ENCODE data around the gene BMP8A. TPM values are rescaled to one million over a fixed set of nuclear protein-coding genes. Genes with fewer than 3 reads are reported as not detected.

Gene BMP8A
- polyA plus RNA-seq, 1 experiment = 0.05 TPM

DNA sequence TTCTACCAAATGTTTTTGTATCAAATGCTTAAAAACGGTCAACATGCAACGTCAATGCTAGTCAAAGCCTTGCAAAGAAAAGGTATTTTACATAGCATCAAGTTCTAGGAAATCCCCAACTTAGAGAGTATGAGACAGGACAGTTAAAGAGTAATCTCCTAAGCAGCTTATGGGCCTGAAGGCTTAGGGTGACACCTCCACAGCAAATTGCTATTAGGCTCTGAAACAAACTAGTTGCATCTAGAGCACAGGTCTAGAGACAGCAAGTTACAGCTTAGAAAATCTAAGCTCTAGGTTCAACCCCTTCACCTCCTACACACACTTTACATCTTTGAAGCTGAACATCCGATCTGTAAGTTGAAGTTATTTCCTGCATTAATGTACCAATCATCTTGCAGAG lies 71.5 kb downstream of the BMP8A start:
- Histone ChIP-seq H3K4me3 (ENCODE audit: low read depth, low read length) (no peak overlapping the region), H3K27me3 (ENCODE audit: control insufficient read depth, insufficient read depth, low read length) (no peaks in the 10 kb centered on the region), H3K36me3 (ENCODE audit: control insufficient read depth, insufficient read depth, low read length) (peaks cover 37% of the 10 kb centered on the region)
- CTCF ChIA-PET = interaction anchor here (1.1 to 1.3 kb wide), 2 partner anchors 14 to 43 kb away, joined by 3 read pairs; no protein-coding TSS in a partner anchor
- TF ChIP-seq, protein P1, sequence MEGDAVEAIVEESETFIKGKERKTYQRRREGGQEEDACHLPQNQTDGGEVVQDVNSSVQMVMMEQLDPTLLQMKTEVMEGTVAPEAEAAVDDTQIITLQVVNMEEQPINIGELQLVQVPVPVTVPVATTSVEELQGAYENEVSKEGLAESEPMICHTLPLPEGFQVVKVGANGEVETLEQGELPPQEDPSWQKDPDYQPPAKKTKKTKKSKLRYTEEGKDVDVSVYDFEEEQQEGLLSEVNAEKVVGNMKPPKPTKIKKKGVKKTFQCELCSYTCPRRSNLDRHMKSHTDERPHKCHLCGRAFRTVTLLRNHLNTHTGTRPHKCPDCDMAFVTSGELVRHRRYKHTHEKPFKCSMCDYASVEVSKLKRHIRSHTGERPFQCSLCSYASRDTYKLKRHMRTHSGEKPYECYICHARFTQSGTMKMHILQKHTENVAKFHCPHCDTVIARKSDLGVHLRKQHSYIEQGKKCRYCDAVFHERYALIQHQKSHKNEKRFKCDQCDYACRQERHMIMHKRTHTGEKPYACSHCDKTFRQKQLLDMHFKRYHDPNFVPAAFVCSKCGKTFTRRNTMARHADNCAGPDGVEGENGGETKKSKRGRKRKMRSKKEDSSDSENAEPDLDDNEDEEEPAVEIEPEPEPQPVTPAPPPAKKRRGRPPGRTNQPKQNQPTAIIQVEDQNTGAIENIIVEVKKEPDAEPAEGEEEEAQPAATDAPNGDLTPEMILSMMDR (IDR thresholded peaks at IDR 0.05; ENCODE audit: insufficient read depth, low read depth, low read length) = no peak
- DNase-seq (ENCODE audit: low read depth) = no peak
- POLR2A ChIA-PET = no interaction called here

DNA sequence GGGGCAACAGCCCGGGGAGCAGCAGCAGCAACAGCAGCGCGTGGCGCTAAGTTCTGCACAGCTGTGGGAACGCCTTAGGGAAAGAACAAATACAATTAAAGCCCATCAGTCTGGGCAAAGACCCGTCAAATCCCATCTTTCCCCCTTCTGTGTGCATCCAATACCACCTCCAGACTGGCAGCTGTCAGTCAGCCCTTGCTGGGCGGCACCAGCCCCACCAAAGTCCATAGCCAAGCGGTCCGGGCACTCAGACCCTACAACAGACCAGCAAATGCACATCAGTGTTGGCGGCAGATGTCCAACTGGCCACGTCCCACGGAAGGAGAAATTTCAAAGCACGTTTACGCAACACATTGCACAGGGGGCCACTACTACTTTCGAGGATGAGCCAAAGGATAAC lies 72.2 kb downstream of the BMP8A start:
- POLR2A ChIA-PET = no interaction called here
- peaks cover 39% of the 10 kb centered on the region for H3K36me3 ChIP-seq (ENCODE audit: control insufficient read depth, insufficient read depth, low read length)
- DNase-seq (ENCODE audit: low read depth) = no peak

DNA sequence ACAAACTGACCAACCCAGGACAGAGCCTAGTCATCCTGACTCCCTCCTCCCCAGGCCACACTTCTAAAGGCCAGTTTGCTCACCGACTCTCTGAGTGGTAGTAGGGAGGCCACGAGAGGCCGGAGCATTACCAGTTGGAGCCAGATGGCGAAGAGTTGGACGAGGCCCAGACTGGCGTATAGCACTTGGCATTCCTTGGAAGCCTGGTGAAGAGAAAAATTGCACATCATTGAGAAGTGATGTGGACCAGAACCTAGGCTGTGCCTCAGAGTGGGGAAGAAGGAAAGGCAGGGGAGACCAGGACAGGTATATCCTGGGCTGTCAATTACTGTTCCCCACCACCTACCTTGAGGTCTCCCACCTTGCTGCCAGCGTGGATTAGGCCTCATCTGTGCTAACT lies 72.9 kb downstream of the BMP8A start:
- DNase-seq (ENCODE audit: low read depth) = no peak
- ChIA-PET POLR2A (no interaction called here), CTCF (interaction anchor here (1.0 to 1.3 kb wide), 2 partner anchors 13 to 36 kb away, joined by 3 read pairs; no protein-coding TSS in a partner anchor)
- TF ChIP-seq, protein P1 (IDR thresholded peaks at IDR 0.05; ENCODE audit: insufficient read depth, low read depth, low read length) = no peak
- no peak overlapping the region for H3K4me3 ChIP-seq (ENCODE audit: low read depth, low read length)
- H3K27me3 ChIP-seq (ENCODE audit: control insufficient read depth, insufficient read depth, low read length) = no peaks in the 10 kb centered on the region
- H3K36me3 ChIP-seq (ENCODE audit: control insufficient read depth, insufficient read depth, low read length) = peaks cover 43% of the 10 kb centered on the region

More for the DNA sequence above, 72.2 kb downstream of the BMP8A start:
- TF ChIP-seq, protein P1 (IDR thresholded peaks at IDR 0.05; ENCODE audit: insufficient read depth, low read depth, low read length) = no peak
- CTCF ChIA-PET = interaction anchor here (1.0 to 1.3 kb wide), 3 partner anchors 13 to 43 kb away, joined by 3 read pairs; no protein-coding TSS in a partner anchor
- Histone ChIP-seq H3K27me3 (ENCODE audit: control insufficient read depth, insufficient read depth, low read length) (no peaks in the 10 kb centered on the region), H3K4me3 (ENCODE audit: low read depth, low read length) (no peak overlapping the region)

DNA sequence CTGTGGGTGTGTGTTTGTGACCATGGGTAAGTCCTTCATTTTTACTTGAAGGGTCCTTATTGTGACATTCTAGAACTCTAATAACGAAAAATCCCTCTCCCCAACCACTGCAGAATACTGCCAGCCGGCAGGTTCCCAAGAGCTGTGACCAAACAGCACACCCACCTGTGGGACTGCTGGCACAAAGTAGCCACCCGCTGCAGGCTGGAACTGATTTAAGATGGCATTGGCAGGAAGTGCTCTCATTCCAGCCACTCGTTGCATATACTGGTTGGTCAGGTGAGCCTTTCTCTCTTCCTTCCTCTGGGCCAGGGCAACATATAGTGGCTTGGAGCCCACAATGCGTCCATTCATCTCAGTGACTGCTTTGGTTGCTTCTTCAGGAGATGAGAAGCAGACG lies 73.5 kb downstream of the BMP8A start:
- CTCF ChIA-PET = no interaction called here
- peaks cover 47% of the 10 kb centered on the region for H3K36me3 ChIP-seq (ENCODE audit: control insufficient read depth, insufficient read depth, low read length)

DNA sequence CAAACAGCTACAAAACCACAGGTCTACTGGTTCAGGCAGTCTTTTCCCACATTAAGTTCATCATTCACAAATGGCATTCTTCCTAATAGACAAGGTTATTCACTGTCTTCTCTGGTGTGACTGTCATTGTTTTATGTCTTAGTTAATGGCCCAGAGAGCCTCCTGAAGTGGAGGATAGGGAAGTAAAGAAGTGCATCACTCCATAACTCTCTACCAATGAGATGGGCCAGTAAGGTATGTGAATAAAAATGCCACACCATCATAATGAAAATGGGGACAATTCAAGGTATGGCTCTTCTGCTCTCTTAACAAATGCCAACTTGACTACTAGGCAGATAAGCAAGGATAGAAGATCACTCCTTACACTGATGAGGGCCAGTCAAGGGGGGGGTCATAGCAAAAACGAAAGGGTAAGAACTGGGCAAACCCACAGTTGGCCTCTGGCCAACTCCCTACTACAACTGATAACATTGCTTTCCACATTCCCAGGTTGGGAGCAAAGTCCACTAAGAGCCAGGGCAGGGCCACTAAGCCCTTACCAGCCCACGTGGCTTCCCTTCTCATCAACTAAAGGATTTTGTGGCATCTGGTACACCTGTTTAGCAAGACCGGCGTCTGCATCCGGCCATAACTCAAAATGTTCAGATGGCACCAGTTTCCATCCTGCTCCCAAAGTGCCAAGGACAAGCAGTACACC lies 75.2 kb downstream of the BMP8A start:
- CTCF ChIA-PET = no interaction called here
- DNase-seq (ENCODE audit: low read depth) = no peak

More for the DNA sequence above, 73.5 kb downstream of the BMP8A start:
- no peak for DNase-seq (ENCODE audit: low read depth)
- POLR2A ChIA-PET = no interaction called here
- TF ChIP-seq, protein P1 (IDR thresholded peaks at IDR 0.05; ENCODE audit: insufficient read depth, low read depth, low read length) = no peak
- Histone ChIP-seq H3K27me3 (ENCODE audit: control insufficient read depth, insufficient read depth, low read length) (no peaks in the 10 kb centered on the region), H3K4me3 (ENCODE audit: low read depth, low read length) (no peak overlapping the region)

More for the DNA sequence above, 75.2 kb downstream of the BMP8A start:
- Histone ChIP-seq H3K27me3 (ENCODE audit: control insufficient read depth, insufficient read depth, low read length) (no peaks in the 10 kb centered on the region), H3K36me3 (ENCODE audit: control insufficient read depth, insufficient read depth, low read length) (peaks cover 55% of the 10 kb centered on the region), H3K4me3 (ENCODE audit: low read depth, low read length) (no peak overlapping the region)
- POLR2A ChIA-PET = no interaction called here
- TF ChIP-seq, protein P1 (IDR thresholded peaks at IDR 0.05; ENCODE audit: insufficient read depth, low read depth, low read length) = no peak
